Measurements from ENCODE around the gene PATJ.

Gene PATJ

DNA sequence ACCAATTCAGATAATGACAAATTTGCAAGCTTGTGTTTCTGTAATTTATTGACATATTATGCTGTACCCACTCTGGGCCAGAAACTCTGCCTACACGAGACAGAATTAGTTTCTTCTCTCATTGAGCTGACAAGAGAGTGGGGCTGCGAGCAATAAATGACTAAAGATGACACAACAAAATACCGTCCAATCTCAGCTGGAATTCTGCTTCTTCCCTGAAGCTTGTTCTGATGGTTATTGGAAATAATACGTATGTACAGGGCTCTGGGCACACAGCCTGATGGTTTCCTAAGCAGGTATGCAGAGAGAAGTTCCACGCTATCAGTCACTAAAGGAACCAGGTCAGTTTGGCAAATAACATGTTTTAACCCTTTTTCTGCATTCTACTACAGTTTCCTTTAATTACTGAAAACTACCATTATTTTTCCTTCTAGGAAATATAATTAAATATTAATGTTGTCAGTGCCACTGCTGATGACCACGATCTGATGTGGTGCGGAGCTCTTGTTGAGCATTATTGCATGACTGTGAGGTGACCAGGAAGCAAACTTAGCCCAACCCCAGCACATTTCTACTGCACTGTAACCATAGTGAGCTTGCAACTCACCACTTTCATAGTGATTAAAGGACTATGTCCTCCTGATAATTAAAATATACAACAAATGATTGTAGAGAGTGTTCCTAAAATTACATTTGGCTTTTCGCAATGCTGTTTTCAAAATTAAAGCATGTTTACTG lies 231.0 kb downstream of the PATJ start:
- H3K4me3 ChIP-seq (ENCODE audit: low read length): no peak overlapping the region
- no peak for DNase-seq (ENCODE audit: low read depth)
- TF ChIP-seq, protein P1, sequence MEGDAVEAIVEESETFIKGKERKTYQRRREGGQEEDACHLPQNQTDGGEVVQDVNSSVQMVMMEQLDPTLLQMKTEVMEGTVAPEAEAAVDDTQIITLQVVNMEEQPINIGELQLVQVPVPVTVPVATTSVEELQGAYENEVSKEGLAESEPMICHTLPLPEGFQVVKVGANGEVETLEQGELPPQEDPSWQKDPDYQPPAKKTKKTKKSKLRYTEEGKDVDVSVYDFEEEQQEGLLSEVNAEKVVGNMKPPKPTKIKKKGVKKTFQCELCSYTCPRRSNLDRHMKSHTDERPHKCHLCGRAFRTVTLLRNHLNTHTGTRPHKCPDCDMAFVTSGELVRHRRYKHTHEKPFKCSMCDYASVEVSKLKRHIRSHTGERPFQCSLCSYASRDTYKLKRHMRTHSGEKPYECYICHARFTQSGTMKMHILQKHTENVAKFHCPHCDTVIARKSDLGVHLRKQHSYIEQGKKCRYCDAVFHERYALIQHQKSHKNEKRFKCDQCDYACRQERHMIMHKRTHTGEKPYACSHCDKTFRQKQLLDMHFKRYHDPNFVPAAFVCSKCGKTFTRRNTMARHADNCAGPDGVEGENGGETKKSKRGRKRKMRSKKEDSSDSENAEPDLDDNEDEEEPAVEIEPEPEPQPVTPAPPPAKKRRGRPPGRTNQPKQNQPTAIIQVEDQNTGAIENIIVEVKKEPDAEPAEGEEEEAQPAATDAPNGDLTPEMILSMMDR (conservative IDR thresholded peaks at IDR 0.05; ENCODE audit: low read length): no peak

DNA sequence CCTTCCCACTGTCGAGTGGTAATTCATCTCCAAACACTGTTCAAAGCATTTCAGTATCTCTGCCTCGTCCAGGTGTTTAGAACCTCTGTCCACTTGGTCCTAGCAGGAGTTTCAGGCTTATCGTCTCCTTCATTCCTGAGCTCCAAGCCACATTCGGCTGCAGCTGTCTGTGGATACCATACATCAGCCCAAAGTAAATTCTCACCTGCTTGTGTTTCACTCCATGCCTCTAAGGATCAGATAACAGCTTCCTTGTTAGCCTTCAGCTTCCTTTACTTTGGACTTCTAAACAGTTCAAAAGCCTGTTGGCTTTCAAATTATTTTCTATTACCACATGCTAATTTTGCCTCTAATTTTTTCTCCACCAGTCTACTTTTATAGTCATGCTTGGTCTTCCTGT lies 233.4 kb downstream of the PATJ start:
- TF ChIP-seq, protein P1 (conservative IDR thresholded peaks at IDR 0.05; ENCODE audit: low read length): no peak

DNA sequence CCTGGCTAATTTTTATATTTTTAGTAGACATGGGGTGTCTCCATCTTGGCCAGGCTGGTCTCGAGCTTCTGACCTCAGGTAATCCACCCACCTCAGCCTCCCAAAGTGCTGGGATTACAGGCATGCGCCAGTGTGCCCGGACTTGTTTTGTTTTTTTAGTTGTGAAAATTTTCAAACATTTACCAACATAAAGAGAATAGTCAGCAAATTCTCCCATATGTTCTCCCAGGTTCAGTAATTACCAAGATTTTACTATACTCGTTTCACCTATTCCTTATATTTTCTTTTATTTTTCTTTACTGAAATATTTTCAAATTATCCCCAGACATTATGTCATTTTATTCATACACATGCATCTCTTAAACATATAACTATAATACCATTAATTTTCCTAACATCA lies 234.3 kb downstream of the PATJ start:
- no peak overlapping the region for H3K4me3 ChIP-seq (ENCODE audit: low read length)
- DNase-seq (ENCODE audit: low read depth): no peak
- TF ChIP-seq, protein P1 (conservative IDR thresholded peaks at IDR 0.05; ENCODE audit: low read length): no peak

More for the DNA sequence above, 233.4 kb downstream of the PATJ start:
- H3K4me3 ChIP-seq (ENCODE audit: low read length): no peak overlapping the region
- DNase-seq (ENCODE audit: low read depth): no peak

DNA sequence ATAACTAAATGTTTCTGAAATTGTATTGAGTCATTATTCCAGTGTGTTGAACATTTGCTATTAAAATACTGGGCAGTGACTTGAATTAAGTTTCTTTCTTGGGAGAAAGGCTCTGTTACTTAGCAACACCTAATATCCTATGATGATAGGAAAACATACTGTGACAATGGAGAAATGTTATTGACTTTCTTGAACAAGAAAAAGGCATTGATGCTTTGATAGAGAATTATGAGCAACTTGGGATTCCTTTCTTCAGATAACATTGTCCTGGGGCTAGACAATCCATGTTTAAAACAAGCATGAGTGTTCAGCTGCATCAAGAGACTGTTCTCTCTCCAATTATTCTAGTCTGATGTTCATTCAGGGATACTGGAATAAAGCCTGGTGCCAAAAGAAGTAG lies 236.5 kb downstream of the PATJ start:
- DNase-seq (ENCODE audit: low read depth): no peak
- TF ChIP-seq, protein P1 (conservative IDR thresholded peaks at IDR 0.05; ENCODE audit: low read length): no peak

DNA sequence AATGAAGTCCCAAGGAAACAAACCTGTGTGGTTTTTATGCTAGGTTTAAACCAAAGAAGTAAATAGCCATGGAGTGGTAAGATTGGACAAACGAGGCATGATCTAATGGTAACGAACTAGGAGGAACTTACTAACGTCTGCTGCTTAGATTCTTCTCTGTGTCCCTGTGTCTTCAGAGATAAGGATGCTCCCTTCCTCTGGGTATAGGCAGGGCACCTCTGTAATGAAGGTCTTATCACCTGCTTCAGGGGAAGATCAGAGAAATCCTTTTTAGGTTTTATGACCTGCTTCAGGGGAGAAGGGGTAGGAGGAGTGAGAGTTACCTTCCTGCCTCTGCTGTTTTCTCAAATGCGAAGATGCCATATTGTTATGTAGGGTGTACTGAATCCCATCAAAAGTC lies 237.4 kb downstream of the PATJ start:
- no peak overlapping the region for H3K4me3 ChIP-seq (ENCODE audit: low read length)
- DNase-seq (ENCODE audit: low read depth): no peak
- TF ChIP-seq, protein P1 (conservative IDR thresholded peaks at IDR 0.05; ENCODE audit: low read length): no peak

More for the DNA sequence above, 236.5 kb downstream of the PATJ start:
- H3K4me3 ChIP-seq (ENCODE audit: low read length): no peak overlapping the region

DNA sequence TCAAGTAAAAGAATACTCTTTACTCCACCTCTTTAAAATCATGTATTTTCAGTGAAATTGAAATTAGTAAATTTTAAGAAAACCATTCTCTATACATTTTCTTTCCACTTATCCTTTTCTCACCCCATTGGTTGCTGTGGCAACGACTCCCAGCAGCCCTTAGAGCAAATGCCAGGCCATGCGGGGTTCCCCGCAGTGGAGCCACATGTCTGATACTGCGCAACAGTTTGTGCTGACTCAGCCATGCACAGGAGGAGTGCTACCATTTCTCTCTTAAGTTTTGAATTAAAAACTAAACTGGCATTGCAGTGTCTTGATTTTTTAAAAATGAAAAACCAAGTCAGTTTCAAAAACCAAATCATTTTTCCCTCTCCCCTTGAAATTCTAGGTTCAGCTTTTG lies 238.3 kb downstream of the PATJ start:
- DNase-seq (ENCODE audit: low read depth): peak; percentile 12
- TF ChIP-seq, protein P1 (conservative IDR thresholded peaks at IDR 0.05; ENCODE audit: low read length): no peak
- H3K4me3 ChIP-seq (ENCODE audit: low read length): no peak overlapping the region
